HUES48 (cell line): ENCODE data around the gene PSAP.
"Not testable (repeated sequence)": the region's sequence is repeated elsewhere in the genome, so short reads cannot be mapped to it uniquely, and the experiment has no call there.

Experiments used
- H3K27ac ChIP-seq: one replicate; pipeline ENCODE4 v1.7.0; 2013; ENCODE audit warnings: low read depth, low read length, inconsistent platforms
- H3K27me3 ChIP-seq: 2 replicates; pipeline ENCODE4 v1.6.1; 2013; ENCODE audit warnings: mild to moderate bottlenecking, low read length; ENCODE audit not compliant: control insufficient read depth, insufficient read depth
- H3K36me3 ChIP-seq: 2 replicates; pipeline ENCODE4 v1.6.1; 2013; ENCODE audit warnings: low read length; ENCODE audit not compliant: control insufficient read depth, insufficient read depth
- H3K4me1 ChIP-seq: 2 replicates; pipeline ENCODE4 v1.6.1; 2013; ENCODE audit warnings: mild to moderate bottlenecking, low read length; ENCODE audit not compliant: control insufficient read depth, insufficient read depth
- H3K4me3 ChIP-seq: 2 replicates; pipeline ENCODE4 v1.5.1; 2013; ENCODE audit warnings: mild to moderate bottlenecking, low read depth, low read length
- H3K9ac ChIP-seq: 2 replicates; pipeline ENCODE4 v1.6.1; 2013; ENCODE audit warnings: mild to moderate bottlenecking, low read depth, low read length, moderate library complexity
- H3K9me3 ChIP-seq: 2 replicates; pipeline ENCODE4 v1.6.1; 2013; ENCODE audit warnings: low read length; ENCODE audit not compliant: control insufficient read depth, insufficient read depth

PSAP gene

GRCh38 chr10:71868192-71868697 lies 17.2 kb upstream of the PSAP start:
- Histone ChIP-seq H3K27me3 (no peaks in the 10 kb centered on the region), H3K4me1 (no peaks in the 10 kb centered on the region), H3K9ac (no peak overlapping the region), H3K27ac (no peak overlapping the region), H3K36me3 (no peaks in the 10 kb centered on the region), H3K4me3 (no peak overlapping the region), H3K9me3 (no peaks in the 10 kb centered on the region)

GRCh38 chr10:71865561-71866041 lies 14.6 kb upstream of the PSAP start:
- Histone ChIP-seq H3K4me1 (peaks cover 5% of the 10 kb centered on the region), H3K27ac (no peak overlapping the region)

GRCh38 chr10:71864911-71865361 lies 13.9 kb upstream of the PSAP start:
- H3K4me1 ChIP-seq: peaks cover 11% of the 10 kb centered on the region

More at GRCh38 chr10:71865561-71866041, 14.6 kb upstream of the PSAP start:
- H3K4me3 ChIP-seq: no peak overlapping the region
- no peaks in the 10 kb centered on the region for H3K36me3 ChIP-seq
- no peaks in the 10 kb centered on the region for H3K9me3 ChIP-seq
- H3K27me3 ChIP-seq: no peaks in the 10 kb centered on the region
- no peak overlapping the region for H3K9ac ChIP-seq

GRCh38 chr10:71863203-71863602 lies 12.2 kb upstream of the PSAP start:
- no peaks in the 10 kb centered on the region for H3K27me3 ChIP-seq
- H3K9ac ChIP-seq: no peak overlapping the region
- no peaks in the 10 kb centered on the region for H3K36me3 ChIP-seq
- no peak overlapping the region for H3K4me3 ChIP-seq
- H3K27ac ChIP-seq: no peak overlapping the region
- peaks cover 13% of the 10 kb centered on the region for H3K4me1 ChIP-seq
- H3K9me3 ChIP-seq: no peaks in the 10 kb centered on the region

More at GRCh38 chr10:71864911-71865361, 13.9 kb upstream of the PSAP start:
- Histone ChIP-seq H3K27me3 (no peaks in the 10 kb centered on the region), H3K9me3 (no peaks in the 10 kb centered on the region), H3K9ac (no peak overlapping the region), H3K27ac (no peak overlapping the region), H3K36me3 (no peaks in the 10 kb centered on the region), H3K4me3 (no peak overlapping the region)

- H3K36me3 ChIP-seq: no peaks in the 10 kb centered on the region
Measured at GRCh38 chr10:71860243-71861029, 9.4 kb upstream of the PSAP start.

GRCh38 chr10:71857934-71858890 lies 7.2 kb upstream of the PSAP start:
- Histone ChIP-seq H3K27ac (no peak overlapping the region), H3K36me3 (no peaks in the 10 kb centered on the region), H3K4me1 (peaks cover 13% of the 10 kb centered on the region), H3K27me3 (no peaks in the 10 kb centered on the region), H3K9ac (no peak overlapping the region), H3K4me3 (no peak overlapping the region), H3K9me3 (no peaks in the 10 kb centered on the region)

More at GRCh38 chr10:71860243-71861029, 9.4 kb upstream of the PSAP start:
- Histone ChIP-seq H3K9ac (peak overlapping the region; percentile 38; the same call in 1 of the 2 replicates), H3K4me3 (no peak overlapping the region), H3K4me1 (peaks cover 13% of the 10 kb centered on the region), H3K27me3 (no peaks in the 10 kb centered on the region), H3K9me3 (no peaks in the 10 kb centered on the region), H3K27ac (peak overlapping the region; percentile 92)

- Histone ChIP-seq H3K9me3 (no peaks in the 10 kb centered on the region), H3K9ac (no peak overlapping the region), H3K4me3 (no peak overlapping the region), H3K36me3 (no peaks in the 10 kb centered on the region), H3K4me1 (peaks cover 13% of the 10 kb centered on the region), H3K27ac (no peak overlapping the region), H3K27me3 (no peaks in the 10 kb centered on the region)
Measured at GRCh38 chr10:71856619-71857018, 5.6 kb upstream of the PSAP start.

GRCh38 chr10:71854031-71854430 lies 3.0 kb upstream of the PSAP start:
- Histone ChIP-seq H3K9me3 (no peaks in the 10 kb centered on the region), H3K4me3 (no peak overlapping the region), H3K27me3 (no peaks in the 10 kb centered on the region), H3K9ac (no peak overlapping the region), H3K36me3 (no peaks in the 10 kb centered on the region), H3K4me1 (0 out of 2 replicates have a peak, but pooled peaks cover 4% of the 10 kb centered on the region), H3K27ac (no peak overlapping the region)

- H3K27me3 ChIP-seq: no peaks in the 10 kb centered on the region
- H3K9ac ChIP-seq: no peak overlapping the region
- H3K36me3 ChIP-seq: no peaks in the 10 kb centered on the region
- no peak overlapping the region for H3K27ac ChIP-seq
- no peaks in the 10 kb centered on the region for H3K9me3 ChIP-seq
- no peak overlapping the region for H3K4me3 ChIP-seq
- H3K4me1 ChIP-seq: peaks cover 16% of the 10 kb centered on the region; the same call in 1 of the 2 replicates
Measured at GRCh38 chr10:71852355-71852937, 1.4 kb upstream of the PSAP start.

GRCh38 chr10:71851465-71852095 lies 529 bp upstream of the PSAP start:
- not testable (repeated sequence) for H3K9me3 ChIP-seq, H3K9ac ChIP-seq, H3K36me3 ChIP-seq, H3K27me3 ChIP-seq
- H3K4me1 ChIP-seq: peaks cover 16% of the 10 kb centered on the region; the same call in 1 of the 2 replicates
- H3K4me3 ChIP-seq: peak overlapping the region; percentile 86; the same call in 1 of the 2 replicates
- peak overlapping the region; percentile 24 for H3K27ac ChIP-seq
